GM19035 (cell line): ENCODE results near the gene ZDHHC8.

Experiments used
- ATAC-seq: cut with Tn5 transposase; IDR thresholded peaks from one replicate; pipeline ENCODE4 v1.9.1; 2021; ENCODE audit not compliant: unreplicated experiment

The ZDHHC8 gene, protein sequence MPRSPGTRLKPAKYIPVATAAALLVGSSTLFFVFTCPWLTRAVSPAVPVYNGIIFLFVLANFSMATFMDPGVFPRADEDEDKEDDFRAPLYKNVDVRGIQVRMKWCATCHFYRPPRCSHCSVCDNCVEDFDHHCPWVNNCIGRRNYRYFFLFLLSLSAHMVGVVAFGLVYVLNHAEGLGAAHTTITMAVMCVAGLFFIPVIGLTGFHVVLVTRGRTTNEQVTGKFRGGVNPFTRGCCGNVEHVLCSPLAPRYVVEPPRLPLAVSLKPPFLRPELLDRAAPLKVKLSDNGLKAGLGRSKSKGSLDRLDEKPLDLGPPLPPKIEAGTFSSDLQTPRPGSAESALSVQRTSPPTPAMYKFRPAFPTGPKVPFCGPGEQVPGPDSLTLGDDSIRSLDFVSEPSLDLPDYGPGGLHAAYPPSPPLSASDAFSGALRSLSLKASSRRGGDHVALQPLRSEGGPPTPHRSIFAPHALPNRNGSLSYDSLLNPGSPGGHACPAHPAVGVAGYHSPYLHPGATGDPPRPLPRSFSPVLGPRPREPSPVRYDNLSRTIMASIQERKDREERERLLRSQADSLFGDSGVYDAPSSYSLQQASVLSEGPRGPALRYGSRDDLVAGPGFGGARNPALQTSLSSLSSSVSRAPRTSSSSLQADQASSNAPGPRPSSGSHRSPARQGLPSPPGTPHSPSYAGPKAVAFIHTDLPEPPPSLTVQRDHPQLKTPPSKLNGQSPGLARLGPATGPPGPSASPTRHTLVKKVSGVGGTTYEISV

DNA sequence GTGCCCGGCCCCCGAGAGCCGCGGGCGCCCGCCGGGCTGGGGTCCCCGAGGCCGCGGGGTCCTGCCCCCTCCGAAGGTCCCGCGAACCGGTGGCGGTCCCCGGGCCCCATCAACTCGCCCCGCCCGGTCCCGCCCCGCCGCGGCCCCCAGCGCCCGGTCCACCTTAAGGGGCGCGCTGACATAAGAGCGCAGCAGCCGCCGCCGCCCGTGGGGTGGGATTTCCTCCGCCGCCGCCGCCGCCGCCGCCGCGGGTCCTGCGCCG lies at the start of gene ZDHHC8:
TSS of gene ZDHHC8 (plus strand) at position 208 of the 262 bp plus-strand sequence. CDS start 144 bp downstream, outside the sequence.
- peak; percentile 49 for ATAC-seq

GRCh38 chr22:20083157-20083890 lies 48.3 kb upstream of the ZDHHC8 start:
- ATAC-seq = no peak

DNA sequence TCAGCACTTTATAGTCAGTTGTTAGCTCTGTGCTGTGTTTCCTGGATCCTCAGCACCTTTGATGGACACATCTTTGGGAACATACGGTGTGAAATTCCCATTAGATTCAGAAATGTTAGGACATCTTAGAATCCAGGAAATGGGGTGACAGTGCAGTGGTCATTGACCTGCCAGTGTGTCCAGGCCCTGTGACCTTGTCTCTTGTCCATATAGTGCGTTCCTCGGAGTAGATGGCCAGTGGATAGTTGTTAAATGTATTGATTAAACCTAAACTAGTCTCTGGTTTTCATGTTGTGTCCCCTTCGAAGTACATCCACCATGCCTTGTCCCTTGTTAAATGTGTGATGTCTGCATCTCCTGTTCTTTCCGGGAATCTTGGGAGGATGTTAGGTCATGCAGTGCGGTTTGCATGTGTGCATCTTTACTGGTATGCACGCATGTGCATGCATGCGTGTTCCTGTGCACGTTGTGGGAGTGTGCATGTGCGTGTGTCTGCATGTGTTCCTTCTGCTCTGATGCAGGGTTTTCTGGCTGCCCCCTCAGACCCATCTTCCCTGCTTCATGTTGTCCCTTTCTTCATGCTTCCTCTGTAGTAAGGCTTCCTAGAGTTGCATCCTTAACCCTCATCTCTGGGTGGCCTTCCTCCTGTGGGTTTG lies 47.6 kb upstream of the ZDHHC8 start:
- ATAC-seq = no peak

DNA sequence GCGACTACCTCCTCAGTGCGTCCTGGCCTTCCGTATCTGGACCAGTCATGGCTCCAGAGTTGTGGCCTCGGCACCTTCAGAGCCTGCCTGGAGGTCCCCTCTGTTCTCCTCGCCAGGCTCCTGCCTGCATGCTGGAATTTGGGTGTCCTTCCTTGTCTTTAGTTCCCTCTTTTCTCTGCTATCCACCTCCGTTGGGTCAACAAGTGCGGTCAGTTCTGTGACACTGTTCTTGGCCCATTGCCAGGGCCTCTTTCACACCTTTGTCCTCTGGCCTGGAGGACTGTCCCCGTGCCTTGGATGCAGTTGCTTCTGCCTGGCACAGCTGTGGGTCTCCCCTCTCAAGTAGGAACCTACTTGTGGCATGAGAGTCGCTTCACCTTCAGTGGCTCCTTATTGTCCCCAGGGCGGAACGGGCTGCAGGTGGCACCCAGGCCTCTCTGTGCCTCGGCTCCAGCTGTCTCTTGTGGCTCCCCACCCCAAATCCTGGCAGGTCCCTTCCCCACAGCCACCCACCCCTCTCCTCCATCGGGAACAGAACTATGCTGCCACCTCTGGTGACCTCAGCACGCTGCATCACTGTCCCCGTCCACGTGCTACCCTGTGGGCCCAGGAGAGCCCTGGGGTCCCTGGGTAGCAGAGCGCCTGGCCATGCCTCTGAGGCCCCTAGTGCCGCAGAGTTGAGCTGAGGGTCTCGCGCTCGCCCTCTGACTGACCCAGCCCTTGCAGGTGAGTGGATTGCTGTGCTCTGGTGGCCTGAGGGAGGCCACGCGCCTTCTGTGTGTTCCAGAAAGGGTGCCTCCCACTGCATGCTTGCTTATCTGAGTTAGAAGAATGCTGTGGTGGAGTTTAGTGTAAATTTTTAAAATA lies 46.8 kb upstream of the ZDHHC8 start:
- no peak for ATAC-seq

DNA sequence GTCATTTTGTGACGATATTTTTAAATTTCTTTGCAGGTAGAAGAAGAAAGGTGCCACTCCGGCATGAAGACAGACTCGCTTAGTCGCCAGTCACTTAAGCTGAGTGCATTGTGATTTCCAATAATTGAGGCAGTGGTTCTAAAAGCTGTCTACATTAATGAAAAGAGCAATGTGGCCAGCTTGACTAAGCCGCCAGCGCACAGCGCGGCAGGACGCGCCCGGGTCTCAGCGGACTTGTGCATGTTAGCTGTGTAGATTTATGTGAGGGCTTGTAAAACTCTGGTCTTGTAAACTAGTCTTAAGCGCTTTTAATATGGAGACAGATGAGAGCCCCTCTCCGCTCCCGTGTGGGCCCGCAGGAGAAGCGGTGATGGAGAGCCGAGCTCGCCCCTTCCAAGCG lies 46.0 kb upstream of the ZDHHC8 start:
- no peak for ATAC-seq

DNA sequence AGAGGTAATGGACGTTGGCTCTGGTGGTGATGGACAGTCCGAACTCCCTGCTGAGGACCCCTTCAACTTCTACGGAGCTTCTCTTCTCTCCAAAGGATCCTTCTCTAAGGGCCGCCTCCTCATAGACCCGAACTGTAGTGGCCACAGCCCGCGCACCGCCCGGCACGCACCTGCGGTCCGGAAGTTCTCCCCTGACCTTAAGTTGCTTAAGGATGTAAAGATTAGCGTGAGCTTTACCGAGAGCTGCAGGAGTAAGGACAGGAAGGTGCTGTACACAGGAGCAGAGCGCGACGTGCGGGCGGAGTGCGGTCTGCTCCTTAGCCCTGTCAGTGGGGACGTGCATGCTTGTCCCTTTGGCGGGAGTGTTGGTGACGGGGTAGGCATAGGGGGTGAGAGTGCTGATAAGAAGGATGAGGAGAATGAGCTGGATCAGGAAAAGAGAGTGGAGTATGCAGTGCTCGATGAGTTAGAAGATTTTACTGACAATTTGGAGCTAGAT lies 45.5 kb upstream of the ZDHHC8 start:
- no peak for ATAC-seq

DNA sequence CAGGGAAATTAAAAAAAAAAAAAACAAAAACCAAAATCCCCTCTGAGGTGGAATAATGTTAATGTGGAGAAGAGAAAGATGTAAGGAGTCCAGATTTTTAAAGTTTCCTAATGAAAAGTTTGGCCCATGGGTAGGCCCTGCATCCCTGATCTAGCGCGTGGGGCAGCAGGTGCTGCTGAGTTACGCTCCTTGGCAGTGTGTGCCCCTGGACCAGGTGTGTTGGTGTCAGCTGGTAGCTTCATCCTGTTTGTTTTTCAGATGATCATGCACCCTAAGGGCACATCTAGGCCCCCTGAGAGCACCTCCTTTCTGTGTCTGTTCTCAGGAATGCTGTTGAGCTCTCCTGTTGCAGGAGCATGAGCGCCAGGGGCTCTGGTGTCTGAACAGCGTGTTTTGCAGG lies 44.8 kb upstream of the ZDHHC8 start:
- ATAC-seq = no peak

GRCh38 chr22:20087319-20088262 lies 44.0 kb upstream of the ZDHHC8 start:
- ATAC-seq = no peak

DNA sequence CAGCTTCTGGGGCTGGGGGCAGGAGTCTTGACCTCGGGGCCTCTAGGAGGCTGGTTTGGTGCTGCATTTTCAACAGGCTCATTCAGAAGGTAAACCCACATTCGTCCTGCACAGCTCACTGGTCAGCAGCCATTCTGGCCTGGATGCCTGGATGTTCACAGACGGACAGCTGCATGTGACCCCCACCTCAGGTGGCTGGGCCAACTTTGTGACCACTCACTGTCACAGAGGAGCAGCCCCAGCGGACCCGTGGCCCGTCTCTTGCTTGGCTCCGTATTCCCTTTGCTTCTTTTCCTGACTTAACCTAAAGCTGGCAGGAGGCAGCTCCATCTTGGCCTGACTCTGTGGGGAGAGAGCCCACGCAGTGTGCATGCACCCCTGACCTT lies 43.3 kb upstream of the ZDHHC8 start:
- no peak for ATAC-seq

DNA sequence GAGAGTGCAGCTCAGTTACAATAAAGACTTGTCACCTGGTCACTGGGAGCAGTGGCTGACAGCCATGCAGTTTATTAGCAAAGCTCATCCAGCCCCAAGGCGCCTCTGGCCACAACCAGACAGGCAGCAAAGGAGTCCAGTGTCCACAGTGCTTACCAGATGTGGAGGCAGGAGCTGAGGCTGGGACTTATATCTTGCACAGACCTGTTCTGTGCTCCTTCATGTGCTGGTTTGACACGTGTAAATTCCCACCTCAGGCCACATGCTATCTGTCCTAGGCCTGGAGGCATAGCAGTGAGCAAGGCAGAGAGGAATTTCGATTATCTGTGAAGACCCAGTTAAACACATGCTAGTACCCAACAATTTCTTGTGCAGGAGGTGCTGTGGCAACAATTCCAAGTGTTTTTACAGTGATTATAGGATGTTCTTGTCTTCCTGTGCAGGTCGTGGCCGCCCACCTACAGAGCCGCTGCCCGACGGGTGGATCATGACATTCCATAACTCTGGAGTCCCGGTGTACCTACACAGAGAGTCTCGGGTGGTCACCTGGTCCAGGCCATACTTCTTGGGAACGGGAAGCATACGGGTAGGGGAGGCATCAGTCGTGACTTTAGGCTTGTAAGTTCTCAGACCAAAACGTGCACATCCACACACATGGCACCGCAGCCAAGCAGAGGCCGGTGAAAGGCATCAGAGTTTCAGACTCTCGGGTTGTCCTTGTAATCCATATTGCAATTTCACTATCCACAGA lies 42.2 kb upstream of the ZDHHC8 start:
- no peak for ATAC-seq

GRCh38 chr22:20089977-20090729 lies 41.5 kb upstream of the ZDHHC8 start:
- ATAC-seq = no peak

GRCh38 chr22:20090730-20091240 lies 40.8 kb upstream of the ZDHHC8 start:
- no peak for ATAC-seq

- ATAC-seq = no peak
Observed at GRCh38 chr22:20091690-20092476, 39.7 kb upstream of the ZDHHC8 start.

DNA sequence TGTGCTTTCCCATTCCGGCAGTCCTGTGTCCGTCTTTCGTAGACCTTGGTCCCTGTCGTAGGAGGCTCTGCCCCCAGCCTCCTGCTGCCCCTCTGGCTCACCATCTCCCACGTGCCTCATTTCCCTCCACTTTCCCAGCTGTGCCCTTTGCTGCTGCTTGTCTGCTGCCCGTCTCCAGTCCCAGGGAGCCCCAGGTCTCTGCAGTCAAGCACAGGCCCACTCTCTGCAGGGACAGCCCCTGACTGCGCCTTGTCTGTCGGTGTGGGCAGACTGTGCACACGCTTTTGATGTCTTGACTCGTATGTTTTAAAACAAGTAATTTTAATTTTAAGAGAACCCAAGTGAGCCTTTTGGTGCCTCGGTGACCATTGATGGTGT lies 39.1 kb upstream of the ZDHHC8 start:
- no peak for ATAC-seq

DNA sequence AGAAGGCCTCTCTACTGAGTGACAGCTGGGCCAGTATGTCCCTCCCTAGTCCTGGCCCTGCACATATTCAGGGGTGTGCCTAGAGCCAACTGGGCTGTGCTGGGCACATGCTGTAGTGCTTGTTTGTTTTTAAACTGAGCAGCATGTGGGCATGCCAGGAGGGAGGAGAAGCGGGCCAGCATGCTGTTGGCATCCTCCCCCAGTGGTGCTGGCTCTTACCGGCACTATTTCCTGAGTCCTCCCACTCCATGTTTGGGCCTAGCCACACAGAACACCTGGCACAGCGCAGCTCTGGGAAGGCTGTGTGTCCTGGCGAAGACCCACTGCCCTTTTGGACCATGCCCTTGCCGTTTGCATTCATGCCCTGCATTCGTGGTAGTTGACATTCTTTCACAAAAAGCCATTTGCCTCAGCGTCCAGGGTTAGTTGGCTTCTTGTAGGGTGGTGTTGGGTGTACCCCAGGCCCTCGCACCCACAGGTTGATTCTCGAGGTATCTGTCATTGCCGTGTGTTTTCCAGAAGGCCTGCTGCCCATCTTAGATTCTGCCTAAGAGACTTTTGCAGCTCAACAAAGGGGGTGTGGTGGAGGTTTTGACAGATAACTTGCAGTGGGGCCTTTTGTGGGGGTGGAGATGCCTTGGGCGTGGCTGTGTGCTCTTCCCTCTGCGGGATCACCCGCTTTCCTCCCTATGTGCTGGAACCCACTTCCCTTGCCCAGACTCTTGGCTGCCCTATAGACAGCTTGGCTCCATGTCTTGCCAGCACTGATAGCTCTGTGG lies 38.0 kb upstream of the ZDHHC8 start:
- no peak for ATAC-seq

GRCh38 chr22:20094197-20094807 lies 37.3 kb upstream of the ZDHHC8 start:
- ATAC-seq = no peak
